GM12878 (cell line): ENCODE data around the gene GHRH. TPM values are rescaled to one million over a fixed set of nuclear protein-coding genes. Genes with fewer than 3 reads are reported as not detected.
A peak's percentile ranks its signal among the peaks of the same experiment; 100 is the strongest.

Source experiments
- ATAC-seq: fragments of 200-7000 bp; cut with Tn5 transposase; 3 replicates; pipeline ENCODE4 v1.9.1; 2020; ENCODE audit warnings: mild to moderate bottlenecking, moderate library complexity
- BruUV-seq: library from RNA; stranded (reverse); fragments of 400-500 nt; replicated peaks from 2 replicates; lab custom pipeline; 2021; lab: Mats Ljungman, UMichigan
- CTCF ChIA-PET: fragments of 300-600 bp; sonication (Branson Sonifier 250); formaldehyde crosslinking; extraction: SDS; loops from one replicate; lab custom pipeline; 2021; ENCODE audit warnings: inconsistent platforms; lab: Yijun Ruan, JAX
- POLR2A ChIA-PET: fragments of 350-600 bp; formaldehyde crosslinking; extraction: SDS; loops from one replicate; lab custom pipeline; 2021; ENCODE audit warnings: inconsistent platforms; lab: Charles Lee
- RAD21 ChIA-PET: fragments of 300-600 bp; sonication (Branson Sonifier 250); formaldehyde crosslinking; loops from one replicate; lab custom pipeline; 2023; ENCODE audit warnings: antibody characterized with exemption; ENCODE audit not compliant: unreplicated experiment; lab: Charles Lee
- SMC1A ChIA-PET: fragments of 300-600 bp; sonication (Branson Sonifier 250); formaldehyde crosslinking; loops from one replicate; lab custom pipeline; 2023; ENCODE audit not compliant: unreplicated experiment, uncharacterized antibody; lab: Charles Lee
- DNase-seq: peaks from one replicate; pipeline ENCODE4 v3.0.0-alpha.2; 2011; ENCODE audit warnings: low read depth, low spot score
- FAIRE-seq: peaks from 3 replicates; lab custom pipeline; 2011; peaks lifted over from hg19 to GRCh38; lab: Jason Lieb, UNC
- H2AFZ ChIP-seq: 2 replicates; pipeline ENCODE4 v1.6.0; 2011; ENCODE audit warnings: low read depth, low read length, control low read depth; ENCODE audit not compliant: control insufficient read depth
- H3K27ac ChIP-seq: 2 replicates; pipeline ENCODE4 v1.5.1; 2011; ENCODE audit warnings: control low read depth; ENCODE audit not compliant: control insufficient read depth, insufficient read depth
- H3K27me3 ChIP-seq, 2 experiments: replicated peaks in 1 of 2; 2 replicates each; pipeline versions ENCODE4 v1.6.0 to v1.6.1; 2011; ENCODE audit warnings: low read length in 1 of 2; ENCODE audit not compliant: control insufficient read depth in 2 of 2, insufficient read depth in 2 of 2
- H3K36me3 ChIP-seq, 2 experiments: 2 replicates each; pipeline ENCODE4 v1.5.1; 2011; ENCODE audit warnings: low read length in 1 of 2; ENCODE audit not compliant: control insufficient read depth in 2 of 2, insufficient read depth in 2 of 2
- H3K4me1 ChIP-seq: 2 replicates; pipeline ENCODE4 v1.6.1; 2011; ENCODE audit warnings: mild to moderate bottlenecking, low read length, moderate library complexity, mixed read lengths; ENCODE audit not compliant: control insufficient read depth, insufficient read depth
- H3K4me2 ChIP-seq: 2 replicates; pipeline ENCODE4 v1.6.0; 2011; ENCODE audit warnings: control low read depth; ENCODE audit not compliant: control insufficient read depth, insufficient read depth
- H3K4me3 ChIP-seq: fragments of 200-600 bp; sonication (generic); 2 replicates; pipeline ENCODE4 v1.5.1; 2016
- H3K79me2 ChIP-seq: 2 replicates; pipeline ENCODE4 v1.6.0; 2011; ENCODE audit warnings: low read length; ENCODE audit not compliant: control insufficient read depth, insufficient read depth
- H3K9ac ChIP-seq: 2 replicates; pipeline ENCODE4 v1.8.0; 2011; ENCODE audit warnings: low read length, control low read depth, mixed read lengths; ENCODE audit not compliant: control insufficient read depth, insufficient read depth
- H3K9me3 ChIP-seq: replicated peaks from 3 replicates; pipeline ENCODE4 v1.5.1; 2011; ENCODE audit warnings: mild to moderate bottlenecking, low read length; ENCODE audit not compliant: control insufficient read depth, insufficient read depth
- H4K20me1 ChIP-seq: 2 replicates; pipeline ENCODE4 v1.6.0; 2011; ENCODE audit not compliant: control insufficient read depth, insufficient read depth
- ELK1 ChIP-seq: IDR thresholded peaks from 2 replicates; pipeline ENCODE4 v1.6.1; 2012; ENCODE audit warnings: low read depth, low read length, improper control_type of control experiment
- GATAD2B ChIP-seq: fragments of 450-650 bp; conservative IDR thresholded peaks from 2 replicates; pipeline ENCODE4 v1.6.1; 2017; ENCODE audit warnings: low read depth, mild to moderate bottlenecking, moderate library complexity
- MLLT1 ChIP-seq: fragments of 450-650 bp; IDR thresholded peaks from 2 replicates; pipeline ENCODE4 v1.6.1; 2016; ENCODE audit warnings: mild to moderate bottlenecking
- NRF1 ChIP-seq: conservative IDR thresholded peaks from 2 replicates; pipeline ENCODE4 v1.6.1; 2011; ENCODE audit warnings: mild to moderate bottlenecking, low read depth, low read length, improper control_type of control experiment
- WGBS: methylation state at CpG from one replicate; pipeline ENCODE4 v1.1.6; 2016; ENCODE audit warnings: low lambda C conversion rate; ENCODE audit not compliant: insufficient replicate concordance, insufficient coverage; ENCODE audit errors: missing lambda C conversion rate; 5-methylcytosine and 5-hydroxymethylcytosine counted together
- in situ Hi-C: fragments of 300-500 bp; cut with MboI; formaldehyde crosslinking; loops from 9 replicates; pipeline ENCODE4 v1.14.3; 2018; ENCODE audit warnings: mixed read lengths
- intact Hi-C: fragments of 100-400 bp; cut with micrococcal nuclease; formaldehyde crosslinking; loops from one replicate; pipeline ENCODE4 v1.14.2; 2022; ENCODE audit not compliant: unreplicated experiment
- polyA plus RNA-seq, 11 experiments: library from polyadenylated mRNA; depleted of rRNA in 4 of 11; unstranded in 6 of 11; stranded (reverse) in 5 of 11; fragments of >200 nt; fragmentation: Nextera tagmentation in 4 of 11; fragmentation: Illumina TruSeq in 1 of 11; extraction: Ambion mirVana in 4 of 11; extraction: Trizol in 1 of 11; gene quantifications; 1 replicate in 1 of 11; 2 replicates in 10 of 11; pipeline versions ENCODE4 v1.2.1 to v1.2.3, GENCODE V29; 2011 to 2016; ENCODE audit warnings: inconsistent platforms in 2 of 11, missing spikeins in 2 of 11, low read depth in 1 of 11
- total RNA-seq, 4 experiments: library from RNA; depleted of rRNA in 3 of 4; stranded (reverse); fragments of >200 nt in 3 of 4; fragmentation: Illumina TruSeq in 1 of 4; extraction: Trizol in 1 of 4; gene quantifications; 2 replicates each; pipeline versions ENCODE4 v1.2.1 to v1.2.3, GENCODE V29; 2013 to 2021

The GHRH gene
- total and polyA plus RNA-seq, 10 of the 15 experiments (the other 5 are each of a cell fraction or from before 2014, with no cell fraction given): not detected

DNA sequence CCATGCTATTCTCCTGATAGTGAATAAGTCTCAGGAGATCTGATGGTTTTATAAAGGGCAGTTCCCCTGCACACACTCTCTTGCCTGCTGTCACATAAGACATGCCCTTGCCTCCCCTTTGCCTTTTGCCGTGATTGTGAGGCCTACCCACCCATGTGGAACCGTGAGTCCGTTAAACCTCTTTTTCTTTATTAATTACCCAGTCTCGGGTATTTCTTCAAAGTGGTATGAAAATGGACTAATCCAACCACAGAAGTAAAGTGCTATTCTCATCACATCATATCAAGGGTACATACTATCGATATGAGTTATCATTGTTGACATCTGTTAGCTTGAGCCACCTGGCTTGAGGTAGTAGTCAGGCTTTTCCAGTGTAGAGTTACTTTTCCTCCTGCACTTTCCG, 30.1 kb upstream of the GHRH start (continued):
- TF ChIP-seq ELK1 (no peak), GATAD2B (0 out of 2 replicates have a peak, but pooled peaks have one; percentile 55)

DNA sequence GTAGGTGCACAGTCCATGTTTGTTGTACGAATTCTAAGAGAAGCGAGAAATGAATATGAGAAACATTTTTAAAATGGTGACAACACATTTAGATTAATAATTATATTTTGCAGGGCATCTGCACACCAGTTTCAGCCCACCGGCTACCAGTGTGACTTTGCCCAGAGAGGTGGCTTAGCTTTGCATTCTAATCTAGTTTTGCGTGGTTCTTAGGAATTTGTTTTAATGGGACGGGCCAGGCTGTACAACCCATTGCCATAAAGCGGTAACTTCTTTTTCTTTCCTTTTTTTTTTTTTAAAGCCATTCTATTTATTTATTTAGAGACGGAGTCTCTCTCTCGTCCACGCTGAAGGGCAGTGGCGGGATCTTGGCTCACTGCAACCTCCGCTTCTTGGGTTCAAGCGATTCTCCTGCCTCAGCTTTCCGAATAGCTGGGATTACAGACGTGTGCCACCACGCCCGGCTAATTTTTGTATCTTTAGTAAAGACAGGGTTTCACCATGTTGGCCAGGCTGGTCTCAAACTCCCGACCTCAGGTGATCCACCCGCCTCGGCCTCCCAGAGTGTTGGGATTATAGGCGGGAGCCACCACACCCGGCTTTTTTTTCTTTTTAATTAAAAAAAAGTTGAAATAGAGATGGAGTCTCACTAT, 28.7 kb upstream of the GHRH start:
- ATAC-seq (no peak), DNase-seq (no peak), FAIRE-seq (no peak)
- Histone ChIP-seq H2AFZ (no peak overlapping the region), H3K27me3 (no peaks in the 10 kb centered on the region), H3K9ac (peak overlapping the region; percentile 96), H3K9me3 (peaks cover 9% of the 10 kb centered on the region), H3K4me2 (peak overlapping the region; percentile 73), H4K20me1 (no peaks in the 10 kb centered on the region), H3K36me3 (peaks cover 0 to 12% of the 10 kb centered on the region in 2 experiments; a peak in 2 of 4 replicates), H3K79me2 (peaks cover 60% of the 10 kb centered on the region), H3K4me1 (peaks cover 34% of the 10 kb centered on the region), H3K27ac (peak overlapping the region; percentile 98), H3K4me3 (peak overlapping the region; percentile 98)
- BruUV-seq: no TSS peak
- in situ Hi-C loops (no loop called here), intact Hi-C loops (loop anchor here (1.0 to 5.0 kb wide), 3 partner anchors 47 to 77 kb away; no protein-coding TSS in a partner anchor)
- 63% methylated on average over 20 of the region's 21 CpGs for WGBS
- TF ChIP-seq MLLT1 (peak; percentile 94), NRF1 (no peak)
- POLR2A ChIA-PET: interaction anchor here (0.6 to 2.7 kb wide), 9 partner anchors 15 to 97 kb away, joined by 3 to 12 read pairs (median 6); no protein-coding TSS in a partner anchor
- SMC1A ChIA-PET: interaction anchor here (0.6 to 3.7 kb wide), 17 partner anchors 13 to 824 kb away, joined by 3 to 17 read pairs (median 5); partner anchors contain the start of gene SRC
- RAD21 ChIA-PET: interaction anchor here (1.0 to 3.1 kb wide), 9 partner anchors 13 to 93 kb away, joined by 3 to 21 read pairs (median 7); no protein-coding TSS in a partner anchor
- CTCF ChIA-PET: interaction anchor here (1.0 to 4.0 kb wide), 7 partner anchors 12 to 244 kb away, joined by 3 to 16 read pairs (median 4); no protein-coding TSS in a partner anchor
